HG02943 (cell line): ENCODE data around the gene DENND6B.

Source experiments
- ATAC-seq: cut with Tn5 transposase; IDR thresholded peaks from one replicate; pipeline ENCODE4 v1.9.1; 2021; ENCODE audit warnings: mild to moderate bottlenecking, low read depth, moderate library complexity; ENCODE audit not compliant: unreplicated experiment

The DENND6B gene

GRCh38 chr22:50305393-50305922 lies 21.4 kb downstream of the DENND6B start:
- no peak for ATAC-seq

- no peak for ATAC-seq
Observed at GRCh38 chr22:50304528-50305392, 22.1 kb downstream of the DENND6B start.

- no peak for ATAC-seq
Observed at GRCh38 chr22:50303848-50304527, 22.8 kb downstream of the DENND6B start.

- no peak for ATAC-seq
Observed at GRCh38 chr22:50303515-50303847, 23.3 kb downstream of the DENND6B start.

- ATAC-seq, result no peak
Observed at GRCh38 chr22:50302564-50302963, 24.2 kb downstream of the DENND6B start.

GRCh38 chr22:50302041-50302541 lies 24.7 kb downstream of the DENND6B start:
- no peak for ATAC-seq

GRCh38 chr22:50301581-50301991 lies 25.2 kb downstream of the DENND6B start:
- no peak for ATAC-seq

- ATAC-seq, result no peak
Observed at GRCh38 chr22:50300620-50301257, 26.1 kb downstream of the DENND6B start.

GRCh38 chr22:50299785-50300619 lies 26.8 kb downstream of the DENND6B start:
- no peak for ATAC-seq

- no peak for ATAC-seq
Observed at GRCh38 chr22:50298937-50299784, 27.7 kb downstream of the DENND6B start.

- no peak for ATAC-seq
Observed at GRCh38 chr22:50298266-50298637, 28.6 kb downstream of the DENND6B start.

GRCh38 chr22:50297510-50298265 lies 29.1 kb downstream of the DENND6B start:
- ATAC-seq, result no peak

- ATAC-seq, result no peak
Observed at GRCh38 chr22:50296658-50297490, 29.9 kb downstream of the DENND6B start.

GRCh38 chr22:50294319-50294656 lies 32.5 kb downstream of the DENND6B start:
- no peak for ATAC-seq

- ATAC-seq, result no peak
Observed at GRCh38 chr22:50293441-50294318, 33.1 kb downstream of the DENND6B start.

- no peak for ATAC-seq
Observed at GRCh38 chr22:50292643-50293440, 34.0 kb downstream of the DENND6B start.
